Stomach (tissue), 9 donors: ENCODE data around the gene FAM120AOS. TPM values are rescaled to one million over a fixed set of nuclear protein-coding genes. Genes with fewer than 3 reads are reported as not detected.

Experiments used
- DNase-seq, 2 donors: peaks; one replicate each; pipeline versions ENCODE4 v3.0.0 to v3.0.0-alpha.2; 2013 to 2019
- H3K27ac ChIP-seq, 5 donors: fragments of 200-600 bp in 4 of 5; sonication (generic) in 4 of 5; one replicate each; pipeline ENCODE4 v1.5.1; 2013 to 2019; ENCODE audit warnings: mild to moderate bottlenecking in 1 of 5, moderate library complexity in 1 of 5
- H3K27me3 ChIP-seq, 3 donors: fragments of 200-600 bp; sonication (generic); one replicate each; pipeline ENCODE4 v1.5.1; 2017 to 2019; ENCODE audit warnings: mixed run types in 1 of 3
- H3K36me3 ChIP-seq, 4 donors: fragments of 200-600 bp; sonication (generic); 1 replicate in 3 of 4; 2 replicates in 1 of 4; pipeline ENCODE4 v1.5.1; 2016 to 2019
- H3K4me1 ChIP-seq, 4 donors: fragments of 200-600 bp; sonication (generic); one replicate each; pipeline ENCODE4 v1.5.1; 2016 to 2019
- H3K4me3 ChIP-seq, 4 donors: fragments of 200-600 bp; sonication (generic) in 3 of 4; one replicate each; pipeline ENCODE4 v1.5.1; 2016 to 2019; ENCODE audit warnings: mild to moderate bottlenecking in 1 of 4
- H3K9me3 ChIP-seq, 4 donors: fragments of 200-600 bp; sonication (generic); one replicate each; pipeline ENCODE4 v1.5.1; 2016 to 2019
- EP300 ChIP-seq: sonication (generic); formaldehyde crosslinking; IDR thresholded peaks from one replicate; pipeline ENCODE4 v1.6.1; 2017; ENCODE audit warnings: antibody characterized with exemption
- POLR2A ChIP-seq, 4 donors: fragments of 450-650 bp; IDR thresholded peaks; one replicate each; pipeline ENCODE4 v1.6.1; 2016; ENCODE audit warnings: antibody characterized with exemption in 4 of 4, control low read depth in 2 of 4, mild to moderate bottlenecking in 1 of 4, moderate library complexity in 1 of 4
- POLR2AphosphoS5 ChIP-seq, 3 donors: sonication (generic); formaldehyde crosslinking; IDR thresholded peaks; one replicate each; pipeline ENCODE4 v1.6.1; 2016; ENCODE audit warnings: antibody characterized with exemption in 3 of 3
- WGBS, 5 donors: extraction: QIAGEN DNeasy Blood & Tissue Kit in 3 of 5; methylation state at CpG; one replicate each; pipeline versions ENCODE4 v1.1.5 to v1.1.7; 2013 to 2018; 5-methylcytosine and 5-hydroxymethylcytosine counted together
- intact Hi-C: fragments of 100-400 bp; cut with DNase I; formaldehyde crosslinking; loops from one replicate; pipeline ENCODE4 v1.15.1; 2023; ENCODE audit warnings: low total_unique reads
- polyA plus RNA-seq, 3 donors: library from polyadenylated mRNA; stranded (reverse); fragments of 200-250 nt; gene quantifications; one replicate each; pipeline ENCODE4 v1.2.3, GENCODE V29; 2013
- total RNA-seq, 5 donors: library from RNA; depleted of rRNA; stranded (reverse); fragments of >200 nt; gene quantifications; one replicate each; pipeline versions ENCODE4 v1.1.0 to v1.2.3, GENCODE V29; 2014 to 2016
- TF ChIP-seq, protein P1 (sequence below), 7 experiments: fragments of 450-650 bp in 4 of 7; fragments of 200-600 bp in 3 of 7; sonication (generic) in 3 of 7; IDR thresholded peaks; one replicate each; pipeline ENCODE4 v1.5.1; 2016 to 2019; ENCODE audit warnings: antibody characterized with exemption in 7 of 7, control low read depth in 2 of 7, mild to moderate bottlenecking in 1 of 7
- donor health status: healthy with polysubstance abuse.
- donor health status: Bipolar disorder and iron deficiency.
- donor health status: healthy.

Gene FAM120AOS
- total and polyA plus RNA-seq, 8 donors, result 12.9 to 232 (median 39.3) TPM

DNA sequence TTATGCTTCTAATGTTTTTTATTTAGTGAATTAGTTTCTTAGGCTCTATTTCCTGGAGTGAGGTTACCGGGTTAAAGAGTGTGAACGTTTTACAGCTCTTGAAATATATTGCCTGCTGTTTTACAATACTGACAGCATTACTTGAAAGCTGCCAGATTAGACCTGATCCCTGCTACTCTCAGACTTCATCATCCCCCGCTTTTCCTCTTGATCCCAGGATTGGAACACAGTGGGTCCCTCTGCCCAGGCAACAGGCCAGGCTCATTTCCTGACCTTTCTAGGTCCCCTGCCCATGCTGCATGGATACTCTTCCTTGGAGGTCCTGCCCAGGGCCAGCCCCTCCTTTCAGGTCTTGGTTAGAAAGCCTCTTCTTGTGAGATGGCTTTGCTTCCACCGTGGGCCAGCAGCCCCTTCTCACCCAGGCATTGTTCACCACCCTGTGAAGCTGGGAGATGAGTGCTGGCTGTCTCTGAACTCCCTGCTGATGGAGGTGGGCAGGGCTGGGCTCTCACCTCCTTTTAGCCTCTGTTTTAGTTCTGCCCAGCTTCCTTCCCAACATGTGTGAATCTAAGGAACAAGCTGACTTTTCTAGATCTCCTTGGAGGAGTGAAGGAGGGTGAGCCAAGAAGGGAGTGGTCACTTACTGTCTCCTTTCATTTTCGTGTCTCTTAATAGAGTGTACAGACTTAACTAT, 15.5 kb upstream of the FAM120AOS start:
- DNase-seq, result peak in 1 of 2 donors; percentile 68
- 13 to 25% (median 18%) methylated on average over 5 of the region's 5 CpGs for WGBS, 5 donors
- Histone ChIP-seq H3K4me3 (peak overlapping the region in 2 of 4 donors; percentile 3 to 13), H3K9me3 (no peaks in the 10 kb centered on the region), H3K4me1 (peaks cover 65 to 99% (median 90%) of the 10 kb centered on the region in 4 donors), H3K27me3 (no peaks in the 10 kb centered on the region), H3K36me3 (peaks cover 0 to 12% (median 9%) of the 10 kb centered on the region in 4 donors), H3K27ac (peak overlapping the region; percentile 55 to 89 (median 76))
- TF ChIP-seq POLR2A (IDR thresholded peaks at IDR 0.05) (no peak), EP300 (no peak), POLR2AphosphoS5 (IDR thresholded peaks at IDR 0.05) (no peak)
- TF ChIP-seq, protein P1, sequence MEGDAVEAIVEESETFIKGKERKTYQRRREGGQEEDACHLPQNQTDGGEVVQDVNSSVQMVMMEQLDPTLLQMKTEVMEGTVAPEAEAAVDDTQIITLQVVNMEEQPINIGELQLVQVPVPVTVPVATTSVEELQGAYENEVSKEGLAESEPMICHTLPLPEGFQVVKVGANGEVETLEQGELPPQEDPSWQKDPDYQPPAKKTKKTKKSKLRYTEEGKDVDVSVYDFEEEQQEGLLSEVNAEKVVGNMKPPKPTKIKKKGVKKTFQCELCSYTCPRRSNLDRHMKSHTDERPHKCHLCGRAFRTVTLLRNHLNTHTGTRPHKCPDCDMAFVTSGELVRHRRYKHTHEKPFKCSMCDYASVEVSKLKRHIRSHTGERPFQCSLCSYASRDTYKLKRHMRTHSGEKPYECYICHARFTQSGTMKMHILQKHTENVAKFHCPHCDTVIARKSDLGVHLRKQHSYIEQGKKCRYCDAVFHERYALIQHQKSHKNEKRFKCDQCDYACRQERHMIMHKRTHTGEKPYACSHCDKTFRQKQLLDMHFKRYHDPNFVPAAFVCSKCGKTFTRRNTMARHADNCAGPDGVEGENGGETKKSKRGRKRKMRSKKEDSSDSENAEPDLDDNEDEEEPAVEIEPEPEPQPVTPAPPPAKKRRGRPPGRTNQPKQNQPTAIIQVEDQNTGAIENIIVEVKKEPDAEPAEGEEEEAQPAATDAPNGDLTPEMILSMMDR (IDR thresholded peaks at IDR 0.05), result no peak
- intact Hi-C loops, result no loop called here

DNA sequence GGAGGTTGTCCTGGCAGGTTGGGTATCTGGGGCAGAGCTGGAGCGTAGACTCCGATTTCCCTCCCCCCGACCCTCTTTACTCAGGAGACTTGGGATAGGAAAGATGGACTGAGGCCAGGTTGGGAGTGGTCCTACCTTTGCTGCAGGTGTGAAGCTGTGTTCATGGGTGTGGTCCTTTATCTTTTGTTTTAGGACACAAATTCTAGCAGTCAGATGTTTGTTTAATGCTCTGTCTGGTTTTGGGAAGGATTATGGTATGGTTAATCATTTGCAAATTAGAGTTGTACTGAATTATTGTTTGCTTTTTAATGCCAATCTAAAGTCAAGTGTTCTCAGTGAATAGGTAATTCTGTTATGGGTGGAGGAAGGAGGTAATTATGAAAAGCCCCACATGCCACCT, 14.1 kb upstream of the FAM120AOS start:
- H3K27me3 ChIP-seq, result no peaks in the 10 kb centered on the region
- TF ChIP-seq POLR2A (IDR thresholded peaks at IDR 0.05) (no peak), POLR2AphosphoS5 (IDR thresholded peaks at IDR 0.05) (peak in 1 of 3 donors; percentile 26)
- peaks cover 65 to 99% (median 85%) of the 10 kb centered on the region in 4 donors for H3K4me1 ChIP-seq
- 32 to 61% (median 40%) methylated on average over 3 of the region's 3 CpGs for WGBS, 5 donors
- H3K36me3 ChIP-seq, result peaks cover 0 to 2% (median 0%) of the 10 kb centered on the region in 4 donors
- DNase-seq, result peak; percentile 56 to 65
- intact Hi-C loops, result no loop called here
- peak overlapping the region; percentile 73 to 89 (median 77) for H3K27ac ChIP-seq
- H3K9me3 ChIP-seq, result no peaks in the 10 kb centered on the region
- no peak overlapping the region for H3K4me3 ChIP-seq

DNA sequence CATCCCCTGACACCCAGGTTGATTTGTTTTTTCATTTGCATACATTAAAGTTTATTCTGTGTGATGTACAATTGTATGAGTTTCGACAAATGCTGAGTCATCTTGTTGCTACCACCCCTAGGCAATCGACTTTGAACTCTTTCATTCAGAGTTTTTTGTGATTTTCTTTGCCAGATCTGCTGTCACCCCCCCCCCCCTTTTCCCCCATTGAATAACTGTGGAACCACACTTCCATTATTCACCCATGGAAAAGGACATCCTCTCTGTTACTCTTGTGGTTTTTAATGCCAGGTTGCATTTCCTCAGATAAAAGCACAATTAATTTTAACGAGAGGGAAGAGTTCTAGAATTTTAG, 13.7 kb upstream of the FAM120AOS start:
- peak in 1 of 2 donors; percentile 36 for DNase-seq
- Histone ChIP-seq H3K36me3 (no peaks in the 10 kb centered on the region), H3K4me3 (peak overlapping the region in 1 of 4 donors; percentile 10), H3K27ac (peak overlapping the region; percentile 71 to 89 (median 76)), H3K9me3 (no peaks in the 10 kb centered on the region), H3K4me1 (peaks cover 65 to 98% (median 85%) of the 10 kb centered on the region in 4 donors), H3K27me3 (no peaks in the 10 kb centered on the region)
- 13 to 33% (median 17%) methylated on average over 3 of the region's 3 CpGs for WGBS, 5 donors
- intact Hi-C loops, result no loop called here
- TF ChIP-seq POLR2A (IDR thresholded peaks at IDR 0.05) (no peak), EP300 (no peak), POLR2AphosphoS5 (IDR thresholded peaks at IDR 0.05) (no peak)
- TF ChIP-seq, protein P1 (IDR thresholded peaks at IDR 0.05), result no peak

GRCh38 chr9:93466416-93467061, 13.2 kb upstream of the FAM120AOS start:
- intact Hi-C loops, result no loop called here
- 34 to 44% (median 42%) methylated on average over 7 of the region's 7 CpGs for WGBS, 5 donors
- no peaks in the 10 kb centered on the region for H3K27me3 ChIP-seq
- TF ChIP-seq POLR2A (IDR thresholded peaks at IDR 0.05), result no peak
- no peak for TF ChIP-seq EP300
- TF ChIP-seq, protein P1 (IDR thresholded peaks at IDR 0.05), result no peak
- TF ChIP-seq POLR2AphosphoS5 (IDR thresholded peaks at IDR 0.05), result no peak
- peak overlapping the region in 1 of 4 donors; percentile 10 for H3K4me3 ChIP-seq
- H3K27ac ChIP-seq, result peak overlapping the region; percentile 73 to 89 (median 76)
- H3K36me3 ChIP-seq, result no peaks in the 10 kb centered on the region
- peaks cover 65 to 98% (median 84%) of the 10 kb centered on the region in 4 donors for H3K4me1 ChIP-seq
- DNase-seq, result peak in 1 of 2 donors; percentile 26
- H3K9me3 ChIP-seq, result no peaks in the 10 kb centered on the region
